22Rv1 (cell line): Measurements from ENCODE around the gene ADAMTS17.

Experiments used
- H3K27ac ChIP-seq: fragments of 450-650 bp; 2 replicates; pipeline ENCODE4 v1.5.1; 2017
- ZFX ChIP-seq: fragments of 450-650 bp; IDR thresholded peaks from 2 replicates; pipeline ENCODE4 v1.6.1; 2017; ENCODE audit warnings: antibody characterized with exemption, borderline replicate concordance
- TF ChIP-seq, protein P1 (sequence below): fragments of 450-650 bp; IDR thresholded peaks from 2 replicates; pipeline ENCODE4 v1.5.1; 2017; ENCODE audit warnings: mild to moderate bottlenecking

ADAMTS17 gene

DNA sequence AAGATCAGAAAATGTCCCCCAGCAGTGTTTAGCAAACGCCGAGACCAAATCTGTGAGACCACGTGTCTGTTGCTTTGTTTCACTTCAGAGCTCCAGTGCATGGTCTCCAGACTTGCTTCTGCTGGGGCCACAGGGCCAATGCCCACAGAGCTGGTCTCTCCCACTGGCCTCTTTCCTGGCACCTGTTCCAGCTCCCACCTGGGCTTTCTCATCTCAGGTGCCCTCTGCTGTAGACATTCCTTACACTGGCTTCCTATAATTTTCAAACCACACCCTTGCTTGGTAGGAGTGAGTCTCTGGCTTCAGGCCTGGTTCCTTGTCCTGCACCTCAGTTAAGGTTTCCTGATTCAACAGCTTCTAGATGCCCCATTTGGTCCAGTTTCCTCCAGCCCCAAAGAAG, 243.1 kb downstream of the ADAMTS17 start:
- TF ChIP-seq ZFX = no peak
- TF ChIP-seq, protein P1, sequence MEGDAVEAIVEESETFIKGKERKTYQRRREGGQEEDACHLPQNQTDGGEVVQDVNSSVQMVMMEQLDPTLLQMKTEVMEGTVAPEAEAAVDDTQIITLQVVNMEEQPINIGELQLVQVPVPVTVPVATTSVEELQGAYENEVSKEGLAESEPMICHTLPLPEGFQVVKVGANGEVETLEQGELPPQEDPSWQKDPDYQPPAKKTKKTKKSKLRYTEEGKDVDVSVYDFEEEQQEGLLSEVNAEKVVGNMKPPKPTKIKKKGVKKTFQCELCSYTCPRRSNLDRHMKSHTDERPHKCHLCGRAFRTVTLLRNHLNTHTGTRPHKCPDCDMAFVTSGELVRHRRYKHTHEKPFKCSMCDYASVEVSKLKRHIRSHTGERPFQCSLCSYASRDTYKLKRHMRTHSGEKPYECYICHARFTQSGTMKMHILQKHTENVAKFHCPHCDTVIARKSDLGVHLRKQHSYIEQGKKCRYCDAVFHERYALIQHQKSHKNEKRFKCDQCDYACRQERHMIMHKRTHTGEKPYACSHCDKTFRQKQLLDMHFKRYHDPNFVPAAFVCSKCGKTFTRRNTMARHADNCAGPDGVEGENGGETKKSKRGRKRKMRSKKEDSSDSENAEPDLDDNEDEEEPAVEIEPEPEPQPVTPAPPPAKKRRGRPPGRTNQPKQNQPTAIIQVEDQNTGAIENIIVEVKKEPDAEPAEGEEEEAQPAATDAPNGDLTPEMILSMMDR = no peak
- no peak overlapping the region for H3K27ac ChIP-seq

DNA sequence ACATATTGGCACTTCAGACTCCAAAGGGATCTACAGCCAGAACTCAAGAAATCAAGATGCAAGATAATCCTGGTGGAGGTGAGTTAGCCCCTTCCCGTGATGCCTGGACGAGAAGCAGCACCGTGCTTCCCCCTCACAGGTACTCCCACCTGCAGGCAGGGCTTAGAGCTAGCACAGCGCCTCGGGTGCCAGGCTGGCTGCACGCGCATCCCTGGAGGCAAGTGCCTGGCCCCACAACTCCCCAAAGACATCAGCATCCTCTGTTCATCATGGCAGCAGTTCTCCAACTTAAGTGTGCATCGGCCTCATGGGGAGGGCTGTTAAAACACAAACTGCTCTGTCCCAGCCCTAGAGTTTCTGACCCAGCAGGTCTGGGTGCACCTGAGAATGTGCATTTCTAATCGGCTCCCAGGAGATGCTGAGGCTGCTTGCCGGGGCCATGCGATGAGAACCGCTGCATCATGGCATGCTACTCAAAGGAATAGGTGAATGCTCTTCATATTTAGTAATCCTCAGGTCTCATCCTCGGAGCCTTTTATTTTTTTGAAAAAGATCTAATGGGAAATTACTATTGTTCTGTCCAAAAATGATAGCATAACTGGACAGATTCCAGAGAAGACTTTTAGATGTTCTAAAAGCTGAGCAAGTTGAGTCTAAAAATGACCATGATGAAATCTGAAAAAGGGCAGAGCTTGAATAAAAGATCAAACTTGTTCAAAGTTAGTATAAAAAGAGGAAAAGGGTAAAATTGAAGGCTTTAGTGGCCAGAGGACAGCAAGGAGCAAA, 244.2 kb downstream of the ADAMTS17 start:
- TF ChIP-seq ZFX = no peak
- TF ChIP-seq, protein P1 = no peak
- H3K27ac ChIP-seq = no peak overlapping the region

DNA sequence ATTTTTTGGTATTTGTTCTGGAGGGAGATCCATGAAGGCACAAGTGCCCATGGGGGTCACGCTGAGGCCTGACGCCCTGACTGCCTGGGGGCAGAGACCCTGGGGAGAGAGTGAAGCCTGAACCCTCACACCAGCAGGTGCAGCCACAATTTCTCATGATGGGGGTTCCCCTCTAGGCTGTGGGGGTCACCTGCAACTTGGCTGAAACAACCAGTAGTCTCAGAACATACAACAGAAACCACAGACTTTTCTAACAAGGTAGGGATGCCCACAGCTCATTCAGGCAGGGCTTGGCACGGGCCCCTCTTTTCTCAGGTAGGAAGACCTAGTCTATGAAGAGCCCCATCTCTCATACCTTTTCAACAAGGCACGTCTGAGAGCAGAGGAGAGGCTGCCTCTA, 245.1 kb downstream of the ADAMTS17 start:
- H3K27ac ChIP-seq = no peak overlapping the region
- no peak for TF ChIP-seq ZFX
- TF ChIP-seq, protein P1 = no peak

DNA sequence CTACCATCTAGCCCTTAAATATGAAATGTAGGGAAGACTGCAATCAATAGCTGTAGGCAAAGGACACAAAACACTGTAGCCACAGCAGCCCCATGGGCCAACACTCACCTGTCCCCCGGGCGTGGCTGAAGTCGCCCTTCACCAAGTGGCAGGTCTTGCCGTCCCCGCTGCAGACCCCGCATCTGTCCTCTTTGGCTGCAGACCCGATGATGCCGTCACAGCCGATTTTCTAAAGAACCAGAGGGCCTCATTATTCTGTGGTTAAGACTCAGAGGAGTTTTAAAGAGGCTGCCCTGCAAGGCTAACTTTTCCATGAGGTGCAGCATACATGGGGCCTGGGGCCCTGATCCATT, 245.6 kb downstream of the ADAMTS17 start:
- TF ChIP-seq, protein P1 = no peak
- no peak for TF ChIP-seq ZFX
- H3K27ac ChIP-seq = no peak overlapping the region

DNA sequence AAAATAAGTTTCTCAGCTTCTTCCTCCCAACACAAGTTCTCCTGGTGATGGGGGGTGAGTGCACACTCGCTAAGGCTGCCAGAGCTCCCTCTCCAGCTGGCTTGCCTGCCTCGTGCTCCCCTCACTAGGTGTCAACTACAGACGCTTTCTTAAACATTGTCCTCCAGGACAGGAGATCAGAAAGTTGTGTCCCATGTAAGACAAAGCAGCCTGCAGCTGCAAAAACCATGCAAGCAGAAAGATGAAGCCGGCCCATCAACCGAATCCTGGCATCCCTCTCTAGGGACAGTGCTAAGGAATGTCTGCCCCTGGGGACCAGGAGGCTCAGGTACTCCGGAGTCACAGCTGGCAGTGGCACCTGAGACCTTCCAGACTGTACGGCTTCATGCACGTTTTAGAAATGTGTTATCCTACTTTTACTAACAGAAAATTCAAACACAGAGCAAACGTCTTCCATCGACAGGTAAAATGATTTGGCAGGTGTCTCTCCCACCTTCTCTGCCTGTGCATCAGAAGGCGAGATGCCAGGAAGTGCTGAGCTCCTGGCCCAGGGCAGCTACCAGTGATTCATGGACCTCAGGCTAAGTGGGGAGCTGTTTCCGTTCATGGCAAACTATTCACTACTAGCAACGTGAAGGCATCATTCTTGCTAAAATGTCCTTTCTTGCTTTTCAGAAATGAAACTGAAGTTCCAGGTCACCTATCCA, 246.1 kb downstream of the ADAMTS17 start:
- no peak for TF ChIP-seq ZFX
- TF ChIP-seq, protein P1 = no peak

DNA sequence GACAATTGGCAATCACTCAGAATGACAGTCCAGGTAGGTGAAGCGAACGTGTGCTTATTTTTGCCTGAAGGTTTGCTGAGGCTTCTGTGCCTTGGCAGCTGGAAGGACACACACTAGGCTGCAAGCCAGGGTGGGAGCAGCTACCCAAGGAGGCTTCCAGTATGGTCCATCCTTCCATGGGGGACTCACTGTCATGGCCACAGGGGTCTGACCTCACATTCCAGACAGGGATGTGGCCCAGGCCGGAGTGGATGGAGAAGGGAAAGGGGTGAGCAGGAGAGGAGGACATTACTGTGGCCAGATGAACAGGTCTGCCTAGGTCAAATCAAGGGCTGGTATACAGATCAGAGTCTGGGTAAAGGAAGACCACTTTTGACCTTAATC, 247.7 kb downstream of the ADAMTS17 start:
- H3K27ac ChIP-seq = no peak overlapping the region
- TF ChIP-seq, protein P1 = no peak
- TF ChIP-seq ZFX = no peak

More for the DNA sequence above, 246.1 kb downstream of the ADAMTS17 start:
- no peak overlapping the region for H3K27ac ChIP-seq
